SK-N-SH treated with all-trans-retinoic acid at 6 μM for 48 hours (cell line): ENCODE measurements around the gene ANKRD29.

Source experiments
- ATAC-seq: fragments of 200-7000 bp; cut with Tn5 transposase; 3 replicates; pipeline ENCODE4 v1.9.1; 2020; ENCODE audit warnings: mild to moderate bottlenecking, moderate library complexity
- BACH2 ChIP-seq: fragments of 250-450 bp; sonication (Bioruptor Pico); IDR thresholded peaks from 2 replicates; pipeline ENCODE4 v1.9.0; 2021; ENCODE audit warnings: mild to moderate bottlenecking, borderline replicate concordance
- CSRNP3 ChIP-seq: fragments of 250-450 bp; sonication (Bioruptor Pico); IDR thresholded peaks from 2 replicates; pipeline ENCODE4 v1.5.1; 2021; ENCODE audit warnings: mild to moderate bottlenecking, moderate library complexity
- ESRRG ChIP-seq: fragments of 250-450 bp; sonication (Bioruptor Pico); IDR thresholded peaks from 2 replicates; pipeline ENCODE4 v1.6.1; 2021; ENCODE audit warnings: mild to moderate bottlenecking
- GLIS3 ChIP-seq: fragments of 250-450 bp; sonication (Bioruptor Pico); IDR thresholded peaks from 2 replicates; pipeline ENCODE4 v1.5.0; 2020; ENCODE audit warnings: mild to moderate bottlenecking, moderate library complexity
- ISL1 ChIP-seq: fragments of 250-450 bp; sonication (Bioruptor Pico); IDR thresholded peaks from 2 replicates; pipeline ENCODE4 v2.1.2; 2022; ENCODE audit warnings: mild to moderate bottlenecking, moderate library complexity
- PATZ1 ChIP-seq: fragments of 250-450 bp; sonication (Bioruptor Pico); IDR thresholded peaks from 2 replicates; pipeline ENCODE4 v1.8.0; 2020; ENCODE audit warnings: mild to moderate bottlenecking, moderate library complexity, borderline replicate concordance
- POU6F1 ChIP-seq: fragments of 250-450 bp; sonication (Bioruptor Pico); IDR thresholded peaks from 2 replicates; pipeline ENCODE4 v1.8.0; 2021; ENCODE audit warnings: low read depth, mild to moderate bottlenecking, moderate library complexity, borderline replicate concordance
- RARB ChIP-seq: fragments of 250-450 bp; sonication (Bioruptor Pico); IDR thresholded peaks from 2 replicates; pipeline ENCODE4 v1.8.0; 2021; ENCODE audit warnings: mild to moderate bottlenecking, moderate library complexity
- SNAI2 ChIP-seq: fragments of 250-450 bp; sonication (Bioruptor Pico); IDR thresholded peaks from 2 replicates; pipeline ENCODE4 v1.5.0; 2020; ENCODE audit warnings: mild to moderate bottlenecking, moderate library complexity
- TCF4 ChIP-seq: fragments of 250-450 bp; sonication (Bioruptor Pico); IDR thresholded peaks from 2 replicates; pipeline ENCODE4 v1.8.0; 2021; ENCODE audit warnings: mild to moderate bottlenecking, moderate library complexity, borderline replicate concordance
- TOX ChIP-seq: fragments of 250-450 bp; sonication (Bioruptor Pico); IDR thresholded peaks from 2 replicates; pipeline ENCODE4 v1.8.0; 2021; ENCODE audit warnings: mild to moderate bottlenecking, moderate library complexity, borderline replicate concordance
- ZC3H10 ChIP-seq: fragments of 250-450 bp; sonication (Bioruptor Pico); IDR thresholded peaks from 2 replicates; pipeline ENCODE4 v1.5.1; 2021; ENCODE audit warnings: mild to moderate bottlenecking, moderate library complexity
- ZFP3 ChIP-seq: fragments of 250-450 bp; sonication (Bioruptor Pico); IDR thresholded peaks from 2 replicates; pipeline ENCODE4 v1.5.0; 2020; ENCODE audit warnings: mild to moderate bottlenecking, moderate library complexity
- ZFP30 ChIP-seq: fragments of 450-650 bp; formaldehyde crosslinking; IDR thresholded peaks from 2 replicates; pipeline ENCODE4 v1.5.0; 2022; ENCODE audit warnings: mild to moderate bottlenecking, moderate library complexity
- ZNF565 ChIP-seq: fragments of 450-650 bp; formaldehyde crosslinking; conservative IDR thresholded peaks from 2 replicates; pipeline ENCODE4 v1.5.0; 2020; ENCODE audit warnings: low read depth, mild to moderate bottlenecking, moderate library complexity
- ZNF70 ChIP-seq: fragments of 450-650 bp; formaldehyde crosslinking; IDR thresholded peaks from 2 replicates; pipeline ENCODE4 v1.5.0; 2020; ENCODE audit warnings: mild to moderate bottlenecking, moderate library complexity
- ZNF8 ChIP-seq: fragments of 450-650 bp; formaldehyde crosslinking; IDR thresholded peaks from 2 replicates; pipeline ENCODE4 v1.5.0; 2020; ENCODE audit warnings: mild to moderate bottlenecking, moderate library complexity

The ANKRD29 gene

GRCh38 chr18:23703057-23703986 lies 40.6 kb upstream of the ANKRD29 start (continued):
- no peak for TF ChIP-seq POU6F1 (CRISPR knock-in tag)
- no peak for TF ChIP-seq RARB (CRISPR knock-in tag)
- TF ChIP-seq SNAI2 = no peak
- no peak for TF ChIP-seq CSRNP3 (CRISPR knock-in tag)
- no peak for TF ChIP-seq ISL1 (CRISPR knock-in tag)
- no peak for TF ChIP-seq PATZ1 (CRISPR knock-in tag)

- ATAC-seq = no peak
Measured at GRCh38 chr18:23702606-23703005, 39.9 kb upstream of the ANKRD29 start.

More at GRCh38 chr18:23702606-23703005, 39.9 kb upstream of the ANKRD29 start:
- TF ChIP-seq PATZ1 (CRISPR knock-in tag) = no peak
- TF ChIP-seq ZFP30 (CRISPR knock-in tag) = no peak
- no peak for TF ChIP-seq ISL1 (CRISPR knock-in tag)
- no peak for TF ChIP-seq ZC3H10 (CRISPR knock-in tag)
- no peak for TF ChIP-seq ZNF8
- no peak for TF ChIP-seq CSRNP3 (CRISPR knock-in tag)
- TF ChIP-seq TCF4 = no peak
- TF ChIP-seq TOX = no peak
- no peak for TF ChIP-seq ZNF70
- no peak for TF ChIP-seq RARB (CRISPR knock-in tag)
- no peak for TF ChIP-seq ESRRG (CRISPR knock-in tag)
- no peak for TF ChIP-seq GLIS3 (CRISPR knock-in tag)
- no peak for TF ChIP-seq POU6F1 (CRISPR knock-in tag)
- no peak for TF ChIP-seq ZNF565 (CRISPR knock-in tag)
- no peak for TF ChIP-seq ZFP3
- no peak for TF ChIP-seq BACH2
